Measurements from ENCODE around the gene KCNT2. TPM values are rescaled to one million over a fixed set of nuclear protein-coding genes. Genes with fewer than 3 reads are reported as not detected.

The KCNT2 gene
- total RNA-seq, 2 experiments from 2014 or later, result not detected

DNA sequence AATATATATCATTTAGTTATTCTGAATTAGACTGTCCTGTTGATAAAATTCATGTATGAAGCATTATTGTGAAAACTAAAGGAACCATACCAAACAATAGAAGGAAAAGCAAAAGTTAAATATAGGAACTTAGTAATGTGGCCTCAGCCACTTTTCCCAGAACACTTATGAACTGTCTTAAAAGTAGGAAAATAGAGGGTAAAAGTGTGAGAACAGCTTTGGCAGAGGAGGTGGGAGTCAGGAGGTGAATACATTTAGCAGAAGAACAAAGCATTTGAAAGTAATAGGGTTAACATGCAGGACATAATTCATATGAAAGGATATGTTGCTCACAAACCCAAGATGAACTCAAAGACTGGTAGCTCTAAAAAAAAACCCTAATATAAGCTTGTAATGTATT, 121.9 kb downstream of the KCNT2 start:
- H2AFZ ChIP-seq (ENCODE audit: low read length), result no peak overlapping the region
- no peak overlapping the region for H3K4me2 ChIP-seq (ENCODE audit: low read length)
- H3K79me2 ChIP-seq (ENCODE audit: insufficient read depth, low read depth, low read length), result no peaks in the 10 kb centered on the region
- no peak for TF ChIP-seq EZH2phosphoT487 (IDR thresholded peaks at IDR 0.05; ENCODE audit: borderline replicate concordance, low read depth, low read length)
- TF ChIP-seq, protein P1, sequence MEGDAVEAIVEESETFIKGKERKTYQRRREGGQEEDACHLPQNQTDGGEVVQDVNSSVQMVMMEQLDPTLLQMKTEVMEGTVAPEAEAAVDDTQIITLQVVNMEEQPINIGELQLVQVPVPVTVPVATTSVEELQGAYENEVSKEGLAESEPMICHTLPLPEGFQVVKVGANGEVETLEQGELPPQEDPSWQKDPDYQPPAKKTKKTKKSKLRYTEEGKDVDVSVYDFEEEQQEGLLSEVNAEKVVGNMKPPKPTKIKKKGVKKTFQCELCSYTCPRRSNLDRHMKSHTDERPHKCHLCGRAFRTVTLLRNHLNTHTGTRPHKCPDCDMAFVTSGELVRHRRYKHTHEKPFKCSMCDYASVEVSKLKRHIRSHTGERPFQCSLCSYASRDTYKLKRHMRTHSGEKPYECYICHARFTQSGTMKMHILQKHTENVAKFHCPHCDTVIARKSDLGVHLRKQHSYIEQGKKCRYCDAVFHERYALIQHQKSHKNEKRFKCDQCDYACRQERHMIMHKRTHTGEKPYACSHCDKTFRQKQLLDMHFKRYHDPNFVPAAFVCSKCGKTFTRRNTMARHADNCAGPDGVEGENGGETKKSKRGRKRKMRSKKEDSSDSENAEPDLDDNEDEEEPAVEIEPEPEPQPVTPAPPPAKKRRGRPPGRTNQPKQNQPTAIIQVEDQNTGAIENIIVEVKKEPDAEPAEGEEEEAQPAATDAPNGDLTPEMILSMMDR (conservative IDR thresholded peaks at IDR 0.05; ENCODE audit: low read length), result no peak
- H3K36me3 ChIP-seq (ENCODE audit: insufficient read depth, low read length), result no peaks in the 10 kb centered on the region
- POLR2A ChIA-PET, result no interaction called here
- no peak overlapping the region for H3K4me3 ChIP-seq (ENCODE audit: low read depth, low read length, poor library complexity, severe bottlenecking)
- no peaks in the 10 kb centered on the region for H3K4me1 ChIP-seq (ENCODE audit: insufficient read depth, low read length, poor library complexity, severe bottlenecking)
- H3K9me3 ChIP-seq (ENCODE audit: low read length), result no peaks in the 10 kb centered on the region
- intact Hi-C loops (cut with micrococcal nuclease; ENCODE audit: unreplicated experiment), result no loop called here
- no peaks in the 10 kb centered on the region for H3K9me2 ChIP-seq (ENCODE audit: insufficient read depth, low read length)
- BruUV-seq (replicated peaks), result no TSS peak
- no peak overlapping the region for H3K27ac ChIP-seq (ENCODE audit: low read depth, low read length, poor library complexity, severe bottlenecking)
- CTCF ChIA-PET (ENCODE audit: unreplicated experiment), result no interaction called here
- DNase-seq (ENCODE audit: low spot score), result no peak
- no peaks in the 10 kb centered on the region for H4K20me1 ChIP-seq (ENCODE audit: insufficient read depth, low read length)

DNA sequence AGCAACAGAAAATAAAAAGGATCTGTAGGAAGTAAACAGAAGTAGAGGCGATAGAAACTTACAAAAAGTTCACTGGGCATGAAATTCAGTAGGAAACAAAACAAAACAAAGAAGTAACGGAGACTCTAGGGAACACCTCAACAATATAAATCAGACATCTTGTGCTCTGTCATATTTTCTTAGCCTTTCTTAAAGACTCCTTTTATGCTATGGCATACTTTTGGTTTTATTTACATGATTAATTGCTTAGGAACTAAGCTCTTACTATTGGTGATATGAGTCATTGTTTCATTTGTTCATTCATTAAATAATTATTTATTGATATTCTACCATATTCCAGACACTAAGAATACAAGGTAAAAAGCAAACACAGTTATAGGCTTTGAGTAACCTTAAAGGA, 126.6 kb downstream of the KCNT2 start:
- Histone ChIP-seq H3K27ac (ENCODE audit: low read depth, low read length, poor library complexity, severe bottlenecking) (no peak overlapping the region), H3K4me3 (ENCODE audit: low read depth, low read length, poor library complexity, severe bottlenecking) (no peak overlapping the region), H3K4me1 (ENCODE audit: insufficient read depth, low read length, poor library complexity, severe bottlenecking) (no peaks in the 10 kb centered on the region), H2AFZ (ENCODE audit: low read length) (no peak overlapping the region), H3K9me2 (ENCODE audit: insufficient read depth, low read length) (no peaks in the 10 kb centered on the region), H3K9me3 (ENCODE audit: low read length) (no peaks in the 10 kb centered on the region), H3K4me2 (ENCODE audit: low read length) (no peak overlapping the region), H3K79me2 (ENCODE audit: insufficient read depth, low read depth, low read length) (no peaks in the 10 kb centered on the region), H3K36me3 (ENCODE audit: insufficient read depth, low read length) (no peaks in the 10 kb centered on the region), H4K20me1 (ENCODE audit: insufficient read depth, low read length) (no peaks in the 10 kb centered on the region)
- no peak for DNase-seq (ENCODE audit: low spot score)
- ChIA-PET CTCF (ENCODE audit: unreplicated experiment) (no interaction called here), POLR2A (no interaction called here)
- BruUV-seq (replicated peaks), result no TSS peak
- intact Hi-C loops (cut with micrococcal nuclease; ENCODE audit: unreplicated experiment), result no loop called here
- no peak for TF ChIP-seq EZH2phosphoT487 (IDR thresholded peaks at IDR 0.05; ENCODE audit: borderline replicate concordance, low read depth, low read length)
- TF ChIP-seq, protein P1 (conservative IDR thresholded peaks at IDR 0.05; ENCODE audit: low read length), result no peak

DNA sequence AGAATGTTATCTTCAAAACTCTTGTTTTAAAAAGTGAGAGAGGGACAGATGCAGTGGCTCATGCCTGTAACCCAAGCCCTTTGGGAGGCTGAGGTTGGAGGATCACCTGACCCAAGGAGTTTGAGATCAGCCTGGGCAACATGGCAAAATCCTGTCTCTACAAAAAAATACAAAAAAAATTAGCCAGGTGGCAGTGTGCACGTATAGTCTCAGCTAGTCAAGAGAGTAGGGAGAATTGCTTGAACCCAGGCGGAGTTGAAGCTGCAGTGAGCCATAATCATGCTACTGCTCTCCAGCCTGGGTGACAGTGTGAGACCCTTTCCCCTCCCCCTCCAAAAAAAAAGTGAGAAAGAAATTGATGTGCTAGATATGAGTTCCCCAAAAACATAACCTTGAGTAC, 131.0 kb downstream of the KCNT2 start:
- CTCF ChIA-PET (ENCODE audit: unreplicated experiment), result no interaction called here
- intact Hi-C loops (cut with micrococcal nuclease; ENCODE audit: unreplicated experiment), result no loop called here
- no peak overlapping the region for H2AFZ ChIP-seq (ENCODE audit: low read length)
- no peak overlapping the region for H3K4me2 ChIP-seq (ENCODE audit: low read length)
- no peak for TF ChIP-seq EZH2phosphoT487 (IDR thresholded peaks at IDR 0.05; ENCODE audit: borderline replicate concordance, low read depth, low read length)
- TF ChIP-seq, protein P1 (conservative IDR thresholded peaks at IDR 0.05; ENCODE audit: low read length), result no peak
- no peaks in the 10 kb centered on the region for H3K4me1 ChIP-seq (ENCODE audit: insufficient read depth, low read length, poor library complexity, severe bottlenecking)
- H3K4me3 ChIP-seq (ENCODE audit: low read depth, low read length, poor library complexity, severe bottlenecking), result no peak overlapping the region
- POLR2A ChIA-PET, result no interaction called here
- H3K27ac ChIP-seq (ENCODE audit: low read depth, low read length, poor library complexity, severe bottlenecking), result no peak overlapping the region
- no peaks in the 10 kb centered on the region for H4K20me1 ChIP-seq (ENCODE audit: insufficient read depth, low read length)
- no peaks in the 10 kb centered on the region for H3K36me3 ChIP-seq (ENCODE audit: insufficient read depth, low read length)
- BruUV-seq (replicated peaks), result no TSS peak
- no peaks in the 10 kb centered on the region for H3K79me2 ChIP-seq (ENCODE audit: insufficient read depth, low read depth, low read length)
- no peak for DNase-seq (ENCODE audit: low spot score)
- no peaks in the 10 kb centered on the region for H3K9me3 ChIP-seq (ENCODE audit: low read length)
- H3K9me2 ChIP-seq (ENCODE audit: insufficient read depth, low read length), result no peaks in the 10 kb centered on the region
